HepG2 (cell line): ENCODE results near the gene SPAAR. TPM values are rescaled to one million over a fixed set of nuclear protein-coding genes. Genes with fewer than 3 reads are reported as not detected.

Source experiments
- ATAC-seq: fragments of 200-7000 bp; cut with Tn5 transposase; 3 replicates; pipeline ENCODE4 v1.9.1; 2020; ENCODE audit warnings: mild to moderate bottlenecking, moderate library complexity
- BruUV-seq: library from RNA; stranded (reverse); fragments of 400-500 nt; replicated peaks from 2 replicates; lab custom pipeline; 2021; lab: Mats Ljungman, UMichigan
- CTCF ChIA-PET: fragments of 300-600 bp; formaldehyde crosslinking; extraction: SDS; loops from one replicate; lab custom pipeline; 2021; ENCODE audit warnings: low total read pairs, inconsistent platforms, low intra/inter-chr PET ratio; lab: Yijun Ruan, JAX
- POLR2A ChIA-PET: fragments of 350-600 bp; sonication (Branson Sonifier 250); formaldehyde crosslinking; loops from one replicate; lab custom pipeline; 2020; ENCODE audit warnings: antibody characterized with exemption, inconsistent platforms; lab: Yijun Ruan, JAX
- DNase-seq: peaks from one replicate; pipeline ENCODE4 v3.0.0-alpha.2; 2015; ENCODE audit warnings: low spot score
- FAIRE-seq: peaks from 3 replicates; lab custom pipeline; 2011; peaks lifted over from hg19 to GRCh38; lab: Jason Lieb, UNC
- H2AFZ ChIP-seq: one replicate; pipeline ENCODE4 v1.6.1; 2011; ENCODE audit warnings: low read length, inconsistent platforms
- H3K27ac ChIP-seq: fragments of 300-600 bp; 3 replicates; pipeline ENCODE4 v1.8.0; 2011; ENCODE audit warnings: mixed run types, mild to moderate bottlenecking, mixed read lengths, low read length, inconsistent platforms; ENCODE audit not compliant: insufficient read depth; ENCODE audit errors: extremely low read length
- H3K27me3 ChIP-seq, 2 experiments: fragments of 200-600 bp in 1 of 2; 2 replicates in 1 of 2; 3 replicates in 1 of 2; pipeline versions ENCODE4 v1.6.0 to v1.8.0; 2011; ENCODE audit warnings: low read length in 2 of 2, mild to moderate bottlenecking in 2 of 2, moderate library complexity in 2 of 2, inconsistent platforms in 1 of 2; ENCODE audit not compliant: insufficient read depth in 2 of 2, control insufficient read depth in 1 of 2
- H3K36me3 ChIP-seq, 2 experiments: fragments of 200-600 bp in 1 of 2; replicated peaks in 1 of 2; 2 replicates in 1 of 2; 3 replicates in 1 of 2; pipeline versions ENCODE4 v1.5.1 to v1.8.0; 2011; ENCODE audit warnings: low read length in 2 of 2, inconsistent platforms in 1 of 2; ENCODE audit not compliant: insufficient read depth in 2 of 2, control insufficient read depth in 1 of 2
- H3K4me1 ChIP-seq: 2 replicates; pipeline ENCODE4 v1.5.1; 2012; ENCODE audit warnings: low read length, inconsistent platforms; ENCODE audit not compliant: insufficient read depth
- H3K4me2 ChIP-seq: 2 replicates; pipeline ENCODE4 v1.6.0; 2011; ENCODE audit warnings: low read depth, low read length, inconsistent platforms
- H3K4me3 ChIP-seq, 3 experiments: fragments of 200-600 bp in 1 of 3; sonication (generic), shearing (Covaris generic) in 1 of 3; replicated peaks in 1 of 3; 2 replicates each; pipeline ENCODE4 v1.5.1; 2011 to 2016; ENCODE audit warnings: low read length in 3 of 3, inconsistent platforms in 2 of 3, low read depth in 2 of 3, mild to moderate bottlenecking in 2 of 3, control low read depth in 1 of 3, mixed read lengths in 1 of 3; ENCODE audit not compliant: insufficient read depth in 1 of 3
- H3K79me2 ChIP-seq: one replicate; pipeline ENCODE4 v1.6.1; 2011; ENCODE audit warnings: low read length, inconsistent platforms; ENCODE audit not compliant: insufficient read depth
- H3K9ac ChIP-seq: 2 replicates; pipeline ENCODE4 v1.6.0; 2011; ENCODE audit warnings: mild to moderate bottlenecking, low read depth, low read length, inconsistent platforms; ENCODE audit not compliant: insufficient read depth
- H3K9me3 ChIP-seq: 2 replicates; pipeline ENCODE4 v1.5.1; 2012; ENCODE audit warnings: mild to moderate bottlenecking, low read length
- H4K20me1 ChIP-seq: 2 replicates; pipeline ENCODE4 v1.6.0; 2011; ENCODE audit warnings: inconsistent platforms, mild to moderate bottlenecking, low read length, moderate library complexity; ENCODE audit not compliant: insufficient read depth
- ARID3A ChIP-seq: IDR thresholded peaks from 2 replicates; pipeline ENCODE4 v1.6.1; 2012; ENCODE audit warnings: low read depth, low read length, improper control_type of control experiment
- CTCF ChIP-seq: sonication (generic); formaldehyde crosslinking; IDR thresholded peaks from 2 replicates; pipeline ENCODE4 v1.5.0; 2020; ENCODE audit warnings: mild to moderate bottlenecking, missing genetic modification reagents, moderate library complexity
- FOXA1 ChIP-seq, 2 experiments: fragments of 450-650 bp in 1 of 2; sonication (generic) in 1 of 2; formaldehyde crosslinking in 1 of 2; IDR thresholded peaks; 2 replicates each; pipeline versions ENCODE4 v1.4.0 to v1.6.1; 2016 to 2020; ENCODE audit warnings: missing genetic modification reagents in 1 of 2
- FOXA3 ChIP-seq: IDR thresholded peaks from 2 replicates; pipeline ENCODE4 v1.6.1; 2016; ENCODE audit warnings: missing genetic modification reagents, missing compliant biosample characterization
- GABPA ChIP-seq, 2 experiments: IDR thresholded peaks; 2 replicates each; pipeline ENCODE4 v1.6.1; 2011 to 2016; ENCODE audit warnings: low read depth in 2 of 2, low read length in 1 of 2, missing biosample characterization in 1 of 2, missing genetic modification characterization in 1 of 2
- MIXL1 ChIP-seq: IDR thresholded peaks from 2 replicates; pipeline ENCODE4 v1.6.1; 2016
- NR2F1 ChIP-seq, 2 experiments: fragments of 450-650 bp in 1 of 2; formaldehyde crosslinking in 1 of 2; IDR thresholded peaks; 2 replicates each; pipeline versions ENCODE4 v1.5.0 to v1.6.1; 2016 to 2020; ENCODE audit warnings: mild to moderate bottlenecking in 1 of 2, missing compliant biosample characterization in 1 of 2, missing genetic modification reagents in 1 of 2, moderate library complexity in 1 of 2
- RAD21 ChIP-seq: fragments of 450-650 bp; formaldehyde crosslinking; IDR thresholded peaks from 2 replicates; pipeline ENCODE4 v1.5.0; 2020; ENCODE audit warnings: mild to moderate bottlenecking
- SMC3 ChIP-seq: IDR thresholded peaks from 2 replicates; pipeline ENCODE4 v1.6.1; 2011; ENCODE audit warnings: low read length, improper control_type of control experiment
- STAG1 ChIP-seq: sonication (generic); formaldehyde crosslinking; IDR thresholded peaks from 2 replicates; pipeline ENCODE4 v1.4.0; 2020; ENCODE audit warnings: missing genetic modification reagents
- THRA ChIP-seq: sonication (generic); formaldehyde crosslinking; IDR thresholded peaks from 2 replicates; pipeline ENCODE4 v1.4.0; 2020; ENCODE audit warnings: missing genetic modification reagents, borderline replicate concordance
- WIZ ChIP-seq: sonication (generic); formaldehyde crosslinking; IDR thresholded peaks from 2 replicates; pipeline ENCODE4 v1.5.1; 2020; ENCODE audit warnings: mild to moderate bottlenecking, missing genetic modification reagents
- ZBTB39 ChIP-seq: sonication (generic); formaldehyde crosslinking; IDR thresholded peaks from 2 replicates; pipeline ENCODE4 v1.5.0; 2020; ENCODE audit warnings: missing genetic modification reagents
- ZNF674 ChIP-seq: sonication (generic); formaldehyde crosslinking; IDR thresholded peaks from 2 replicates; pipeline ENCODE4 v1.5.0; 2020; ENCODE audit warnings: low read depth, mild to moderate bottlenecking, missing genetic modification reagents
- WGBS: methylation state at CpG from one replicate; pipeline ENCODE4 v1.1.6; 2017; ENCODE audit warnings: low lambda C conversion rate; 5-methylcytosine and 5-hydroxymethylcytosine counted together
- in situ Hi-C: cut with HindIII; loops from 2 replicates; pipeline ENCODE4 v1.10.0; 2017; ENCODE audit warnings: low pct_unique_long_range_greater_than_20kb; ENCODE audit not compliant: extremely low pct_ligation_motif_present
- intact Hi-C: fragments of 100-400 bp; cut with micrococcal nuclease; formaldehyde crosslinking; loops from one replicate; pipeline ENCODE4 v1.10.0; 2022; ENCODE audit not compliant: unreplicated experiment
- polyA plus RNA-seq, 8 experiments: library from polyadenylated mRNA; depleted of rRNA in 3 of 8; stranded (reverse) in 7 of 8; unstranded in 1 of 8; fragments of >200 nt; fragmentation: Illumina TruSeq in 4 of 8; extraction: Trizol in 4 of 8; gene quantifications; 2 replicates each; pipeline versions ENCODE4 v1.2.1 to v1.2.3, GENCODE V29; 2011 to 2016; ENCODE audit warnings: low read depth in 4 of 8, missing spikeins in 1 of 8, mixed read lengths in 1 of 8; ENCODE audit not compliant: insufficient read depth in 1 of 8
- total RNA-seq, 5 experiments: library from RNA; depleted of rRNA; stranded (reverse); fragments of >200 nt; fragmentation: Illumina TruSeq; extraction: Trizol; gene quantifications; 2 replicates each; pipeline ENCODE4 v1.2.3, GENCODE V29; 2016; ENCODE audit warnings: low read depth in 1 of 5

The SPAAR gene
- total and polyA plus RNA-seq, 2 of the 13 experiments (the other 11 are each of a cell fraction or from before 2014, with no cell fraction given) = 0.07 TPM; not detected in 1

- Histone ChIP-seq H3K27ac (no peak overlapping the region), H3K27me3 (peaks cover 0 to 11% of the 10 kb centered on the region in 2 experiments; a peak in 2 of 5 replicates), H3K4me2 (no peak overlapping the region), H3K79me2 (no peaks in the 10 kb centered on the region), H3K4me3 (no peak overlapping the region), H3K9ac (no peak overlapping the region), H3K9me3 (no peaks in the 10 kb centered on the region), H4K20me1 (no peaks in the 10 kb centered on the region), H2AFZ (no peak overlapping the region), H3K4me1 (peaks cover 49% of the 10 kb centered on the region), H3K36me3 (no peaks in the 10 kb centered on the region)
- TF ChIP-seq STAG1 (CRISPR knock-in tag) = peak; percentile 65
- TF ChIP-seq SMC3 = peak; percentile 52; the same call in 1 of the 2 replicates
- no peak for TF ChIP-seq WIZ (CRISPR knock-in tag)
- TF ChIP-seq ZBTB39 (CRISPR knock-in tag) = no peak
- TF ChIP-seq ARID3A = peak; percentile 76
- TF ChIP-seq FOXA3 (CRISPR knock-in tag) = peak; percentile 29; the same call in 1 of the 2 replicates
- no peak for TF ChIP-seq NR2F1 (CRISPR knock-in tag; IDR thresholded peaks at IDR 0.05)
- TF ChIP-seq MIXL1 (CRISPR knock-in tag) = peak; percentile 76
- no peak for TF ChIP-seq GABPA (IDR thresholded peaks at IDR 0.05; ENCODE audit: low read depth, low read length)
- TF ChIP-seq GABPA (CRISPR knock-in tag; IDR thresholded peaks at IDR 0.05; ENCODE audit: low read depth) = peak; percentile 51; the same call in 1 of the 2 replicates
- TF ChIP-seq RAD21 = peak; percentile 63
- TF ChIP-seq THRA (CRISPR knock-in tag) = 0 out of 2 replicates have a peak, but pooled peaks have one; percentile 6
- TF ChIP-seq ZNF674 (CRISPR knock-in tag) = no peak
- no peak for TF ChIP-seq FOXA1 (IDR thresholded peaks at IDR 0.05)
- peak; percentile 44; the same call in 1 of the 2 replicates for TF ChIP-seq FOXA1 (CRISPR knock-in tag; IDR thresholded peaks at IDR 0.05)
- peak; percentile 80 for TF ChIP-seq CTCF (CRISPR knock-in tag)
- WGBS = 0% methylated on average over 1 of the region's 3 CpGs
- ATAC-seq (no peak), DNase-seq (peak; percentile 65), FAIRE-seq (peak; percentile 82)
- intact Hi-C loops = loop anchor here (1.0 kb wide), 1 partner anchor 42 kb away; no protein-coding TSS in a partner anchor
- POLR2A ChIA-PET = interaction anchor here (0.8 to 1.2 kb wide), 2 partner anchors 43 to 67 kb away, joined by 3 read pairs; no protein-coding TSS in a partner anchor
- in situ Hi-C loops = no loop called here
- CTCF ChIA-PET = interaction anchor here (0.7 to 2.2 kb wide), 2 partner anchors 43 to 119 kb away, joined by 3 to 21 read pairs; no protein-coding TSS in a partner anchor
- BruUV-seq = no TSS peak
Measured at GRCh38 chr9:35903049-35903448, 6.2 kb upstream of the SPAAR start.
